H1 (cell line): ENCODE results near the gene TMEM220. TPM values are rescaled to one million over a fixed set of nuclear protein-coding genes. Genes with fewer than 3 reads are reported as not detected.

Experiments
- CTCF ChIA-PET: fragments of 300-600 bp; sonication (Branson Sonifier 250); formaldehyde crosslinking; loops from one replicate; lab custom pipeline; 2021; ENCODE audit not compliant: partially characterized antibody; lab: Charles Lee
- POLR2A ChIA-PET: fragments of 300-600 bp; sonication (Branson Sonifier 250); formaldehyde crosslinking; loops from one replicate; lab custom pipeline; 2021; ENCODE audit warnings: inconsistent platforms; ENCODE audit not compliant: partially characterized antibody; lab: Charles Lee
- DNase-seq, 2 experiments: peaks; one replicate each; pipeline versions ENCODE4 v3.0.0 to v3.0.0-alpha.2; 2010 to 2022; ENCODE audit warnings: low spot score in 2 of 2, low read depth in 1 of 2, mixed read lengths in 1 of 2
- FAIRE-seq: peaks from 2 replicates; lab custom pipeline; 2011; peaks lifted over from hg19 to GRCh38; lab: Jason Lieb, UNC
- H2AFZ ChIP-seq: 2 replicates; pipeline ENCODE4 v1.8.1; 2012; ENCODE audit warnings: low read length, inconsistent platforms
- H2AK5ac ChIP-seq: 2 replicates; pipeline ENCODE4 v1.6.1; 2013; ENCODE audit warnings: low read depth, low read length
- H2BK120ac ChIP-seq: replicated peaks from 2 replicates; pipeline ENCODE3; 2013; ENCODE audit warnings: low read depth, low read length, inconsistent platforms
- H2BK12ac ChIP-seq: 2 replicates; pipeline ENCODE4 v1.6.1; 2013; ENCODE audit warnings: low read depth, low read length
- H2BK15ac ChIP-seq: 2 replicates; pipeline ENCODE4 v1.6.1; 2013; ENCODE audit warnings: low read length
- H2BK20ac ChIP-seq: 2 replicates; pipeline ENCODE4 v1.6.1; 2013; ENCODE audit warnings: low read length
- H2BK5ac ChIP-seq: 2 replicates; pipeline ENCODE4 v1.6.1; 2013; ENCODE audit warnings: low read depth, low read length
- H3K14ac ChIP-seq: 2 replicates; pipeline ENCODE4 v1.6.1; 2013; ENCODE audit warnings: inconsistent platforms; ENCODE audit not compliant: insufficient read length
- H3K18ac ChIP-seq: 2 replicates; pipeline ENCODE4 v1.6.1; 2013; ENCODE audit warnings: low read length; ENCODE audit errors: extremely low read depth
- H3K23ac ChIP-seq: 2 replicates; pipeline ENCODE4 v1.6.1; 2013; ENCODE audit warnings: inconsistent platforms; ENCODE audit not compliant: insufficient read length
- H3K23me2 ChIP-seq: 2 replicates; pipeline ENCODE4 v1.6.1; 2013; ENCODE audit warnings: low read depth, low read length
- H3K27ac ChIP-seq: 2 replicates; pipeline ENCODE4 v1.6.1; 2011; ENCODE audit warnings: low read depth, low read length, inconsistent platforms
- H3K27me3 ChIP-seq, 4 experiments: replicated peaks in 1 of 4; 1 replicate in 1 of 4; 2 replicates in 3 of 4; pipeline versions ENCODE4 v1.6.1 to v1.8.1; 2011 to 2013; ENCODE audit warnings: low read length in 3 of 4, mild to moderate bottlenecking in 3 of 4, inconsistent platforms in 2 of 4, mixed read lengths in 2 of 4, moderate library complexity in 1 of 4; ENCODE audit not compliant: control insufficient read depth in 3 of 4, insufficient read depth in 3 of 4; ENCODE audit errors: extremely low read depth in 1 of 4
- H3K36me3 ChIP-seq, 4 experiments: 2 replicates each; pipeline versions ENCODE4 v1.6.1 to v1.8.1; 2011 to 2013; ENCODE audit warnings: mild to moderate bottlenecking in 4 of 4, low read length in 3 of 4, moderate library complexity in 2 of 4, control low read depth in 1 of 4, inconsistent platforms in 1 of 4; ENCODE audit not compliant: insufficient read depth in 4 of 4, control insufficient read depth in 2 of 4
- H3K4ac ChIP-seq: replicated peaks from 2 replicates; pipeline ENCODE3; 2013; ENCODE audit warnings: low read length, low read depth, mixed read lengths, inconsistent platforms; ENCODE audit not compliant: insufficient read length
- H3K4me1 ChIP-seq, 4 experiments: replicated peaks in 1 of 4; 1 replicate in 1 of 4; 2 replicates in 3 of 4; pipeline versions ENCODE4 v1.6.1 to v1.8.1; 2011 to 2013; ENCODE audit warnings: low read length in 3 of 4, inconsistent platforms in 2 of 4, mixed read lengths in 1 of 4; ENCODE audit not compliant: insufficient read depth in 4 of 4, control insufficient read depth in 3 of 4
- H3K4me2 ChIP-seq, 2 experiments: 2 replicates each; pipeline versions ENCODE4 v1.6.1 to v1.8.1; 2011 to 2013; ENCODE audit warnings: low read depth in 2 of 2, low read length in 2 of 2, control low read depth in 1 of 2, inconsistent platforms in 1 of 2, mild to moderate bottlenecking in 1 of 2; ENCODE audit not compliant: insufficient read depth in 1 of 2
- H3K4me3 ChIP-seq, 4 experiments: fragments of 200-600, 300-600 bp in 1 of 4; sonication (generic), shearing (Covaris generic), sonication (Bioruptor Twin) in 1 of 4; 2 replicates each; pipeline versions ENCODE4 v1.5.1 to v1.8.1; 2011 to 2016; ENCODE audit warnings: low read length in 4 of 4, low read depth in 3 of 4, control low read depth in 2 of 4, inconsistent platforms in 2 of 4, mild to moderate bottlenecking in 2 of 4, mixed read lengths in 1 of 4, moderate library complexity in 1 of 4; ENCODE audit not compliant: insufficient read depth in 2 of 4; ENCODE audit errors: extremely low read depth in 1 of 4
- H3K56ac ChIP-seq: replicated peaks from 2 replicates; pipeline ENCODE3; 2013; ENCODE audit warnings: low read depth, mild to moderate bottlenecking, mixed read lengths, low read length, inconsistent platforms; ENCODE audit not compliant: insufficient read length
- H3K79me1 ChIP-seq: 2 replicates; pipeline ENCODE4 v1.6.1; 2013; ENCODE audit warnings: low read depth, low read length, control low read depth
- H3K79me2 ChIP-seq, 2 experiments: 2 replicates each; pipeline versions ENCODE4 v1.6.1 to v1.8.1; 2012 to 2013; ENCODE audit warnings: low read length in 2 of 2, mild to moderate bottlenecking in 2 of 2, inconsistent platforms in 1 of 2; ENCODE audit not compliant: insufficient read depth in 2 of 2, control insufficient read depth in 1 of 2
- H3K9ac ChIP-seq, 4 experiments: replicated peaks in 1 of 4; 1 replicate in 1 of 4; 2 replicates in 3 of 4; pipeline versions ENCODE4 v1.6.1 to v1.8.1; 2011 to 2013; ENCODE audit warnings: low read depth in 3 of 4, low read length in 3 of 4, control low read depth in 2 of 4, mild to moderate bottlenecking in 2 of 4, moderate library complexity in 2 of 4, inconsistent platforms in 1 of 4; ENCODE audit errors: extremely low read depth in 1 of 4
- H3K9me3 ChIP-seq, 2 experiments: 2 replicates each; pipeline versions ENCODE4 v1.6.1 to v1.8.1; 2012 to 2013; ENCODE audit warnings: mild to moderate bottlenecking in 2 of 2, moderate library complexity in 2 of 2, control low read depth in 1 of 2, inconsistent platforms in 1 of 2, low read depth in 1 of 2, low read length in 1 of 2, mixed read lengths in 1 of 2; ENCODE audit not compliant: insufficient read depth in 2 of 2
- H4K20me1 ChIP-seq, 2 experiments: replicated peaks in 1 of 2; 2 replicates each; pipeline versions ENCODE3 to v1.8.1; 2011 to 2013; ENCODE audit warnings: inconsistent platforms in 2 of 2, low read length in 2 of 2, mild to moderate bottlenecking in 1 of 2; ENCODE audit not compliant: insufficient read depth in 2 of 2, control insufficient read depth in 1 of 2
- H4K5ac ChIP-seq: 2 replicates; pipeline ENCODE4 v1.6.1; 2013; ENCODE audit warnings: low read length, low read depth, mixed read lengths, inconsistent platforms; ENCODE audit not compliant: insufficient read length
- H4K8ac ChIP-seq: 2 replicates; pipeline ENCODE4 v1.8.0; 2013; ENCODE audit warnings: mild to moderate bottlenecking, moderate library complexity, low read length, inconsistent platforms; ENCODE audit not compliant: insufficient read depth; ENCODE audit errors: extremely low read depth
- H4K91ac ChIP-seq: replicated peaks from 2 replicates; pipeline ENCODE3; 2013; ENCODE audit warnings: low read length, mixed read lengths, inconsistent platforms; ENCODE audit not compliant: insufficient read length
- JUND ChIP-seq: IDR thresholded peaks from 2 replicates; pipeline ENCODE4 v1.6.1; 2011; ENCODE audit warnings: mild to moderate bottlenecking, improper control_type of control experiment, low read length
- NANOG ChIP-seq: IDR thresholded peaks from 2 replicates; pipeline ENCODE4 v1.6.1; 2011; ENCODE audit warnings: low read length, low read depth, mild to moderate bottlenecking, inconsistent platforms; ENCODE audit not compliant: insufficient read depth, poor library complexity, severe bottlenecking
- PHF8 ChIP-seq: fragments of 200-600 bp; sonication (generic); conservative IDR thresholded peaks from 2 replicates; pipeline ENCODE4 v1.7.1; 2012; ENCODE audit warnings: low read depth, mild to moderate bottlenecking, inconsistent platforms, low read length, moderate library complexity
- POLR2AphosphoS5 ChIP-seq: IDR thresholded peaks from 2 replicates; pipeline ENCODE4 v1.6.1; 2011; ENCODE audit warnings: low read depth, low read length
- RBBP5 ChIP-seq: IDR thresholded peaks from 2 replicates; pipeline ENCODE4 v1.7.1; 2012; ENCODE audit warnings: low read depth, mild to moderate bottlenecking, inconsistent platforms, low read length, moderate library complexity, borderline replicate concordance
- WGBS, 2 experiments: shearing (Covaris generic) in 1 of 2; methylation state at CpG; one replicate each; pipeline versions ENCODE4 v1.1.6 to v1.1.7; 2013 to 2015; ENCODE audit warnings: low lambda C conversion rate in 2 of 2, mixed read lengths in 2 of 2, inconsistent platforms in 1 of 2, low coverage in 1 of 2, missing lambda C conversion rate in 1 of 2; ENCODE audit not compliant: insufficient replicate concordance in 2 of 2, insufficient coverage in 1 of 2, insufficient read length in 1 of 2; ENCODE audit errors: extremely low coverage in 1 of 2, missing lambda C conversion rate in 1 of 2; 5-methylcytosine and 5-hydroxymethylcytosine counted together
- long read RNA-seq, 2 experiments: library from RNA in 1 of 2; library from capped mRNA in 1 of 2; stranded (forward); transcript quantifications; one replicate each; pipeline ENCODE4 v2.0.0, GENCODE V29; 2021; ENCODE audit warnings: inconsistent platforms in 1 of 2
- polyA minus RNA-seq, 3 experiments: library from RNA; depleted of rRNA, polyadenylated mRNA; stranded (reverse); fragments of >200 nt; gene quantifications; 1 replicate in 2 of 3; 2 replicates in 1 of 3; pipeline ENCODE4 v1.2.3, GENCODE V29; 2011
- polyA plus RNA-seq, 7 experiments: library from polyadenylated mRNA; depleted of rRNA in 3 of 7; stranded (reverse) in 5 of 7; unstranded in 2 of 7; fragments of >200 nt in 5 of 7; fragments of 200-250 nt in 2 of 7; gene quantifications; 1 replicate in 5 of 7; 2 replicates in 1 of 7; 4 replicates in 1 of 7; pipeline versions ENCODE4 v1.2.1 to v1.2.3, GENCODE V29; 2011 to 2013; ENCODE audit warnings: missing spikeins in 2 of 7, mixed read lengths in 2 of 7
- total RNA-seq: library from RNA; stranded (reverse); fragmentation: NEBNext Ultra II Directional; extraction: Animal tissue kit (Norgen Biotek cat#: 25700); gene quantifications from 2 replicates; pipeline ENCODE4 v1.2.1, GENCODE V29; 2021
- TF ChIP-seq, protein P1 (sequence below): IDR thresholded peaks from 2 replicates; pipeline ENCODE4 v1.6.1; 2012; ENCODE audit warnings: inconsistent platforms

Gene TMEM220
- total RNA-seq (3.8 and 4.2 TPM in 2 replicates), polyA plus RNA-seq (2011; rRNA removed) (2.8 and 4.1 TPM in 2 replicates), polyA minus RNA-seq (2011; rRNA and poly(A)+ RNA removed) (5.2 and 5.4 TPM in 2 replicates)
- polyA plus RNA-seq (2011; cell fraction: cytosol; rRNA removed), result 2.7 TPM
- polyA plus RNA-seq (2011; cell fraction: nucleus; rRNA removed), result 1.8 TPM
- 3.6 to 8.5 TPM (median 4.9 TPM) in 4 replicates for polyA plus RNA-seq (2012, experiment 1 of 2)
- polyA plus RNA-seq (2012, experiment 2 of 2), result 1.5 TPM
- 7.0 TPM for polyA plus RNA-seq (2013, experiment 1 of 2)
- polyA plus RNA-seq (2013, experiment 2 of 2), result 6.6 TPM
- 1.5 TPM for polyA minus RNA-seq (2011; cell fraction: cytosol; rRNA and poly(A)+ RNA removed)
- 6.1 TPM for polyA minus RNA-seq (2011; cell fraction: nucleus; rRNA and poly(A)+ RNA removed)
- long read RNA-seq, experiment 1, transcript TMEM220-201 (6 exons, 3,106 nt), result major isoform, 5 of 11 reads
- long read RNA-seq, experiment 1, partial matches to known transcripts, result 1 of 11 reads
- long read RNA-seq, experiment 1, other reads (novel, unspliced or antisense), result 3 of 11 reads
- long read RNA-seq, experiment 2, result 0 reads

DNA sequence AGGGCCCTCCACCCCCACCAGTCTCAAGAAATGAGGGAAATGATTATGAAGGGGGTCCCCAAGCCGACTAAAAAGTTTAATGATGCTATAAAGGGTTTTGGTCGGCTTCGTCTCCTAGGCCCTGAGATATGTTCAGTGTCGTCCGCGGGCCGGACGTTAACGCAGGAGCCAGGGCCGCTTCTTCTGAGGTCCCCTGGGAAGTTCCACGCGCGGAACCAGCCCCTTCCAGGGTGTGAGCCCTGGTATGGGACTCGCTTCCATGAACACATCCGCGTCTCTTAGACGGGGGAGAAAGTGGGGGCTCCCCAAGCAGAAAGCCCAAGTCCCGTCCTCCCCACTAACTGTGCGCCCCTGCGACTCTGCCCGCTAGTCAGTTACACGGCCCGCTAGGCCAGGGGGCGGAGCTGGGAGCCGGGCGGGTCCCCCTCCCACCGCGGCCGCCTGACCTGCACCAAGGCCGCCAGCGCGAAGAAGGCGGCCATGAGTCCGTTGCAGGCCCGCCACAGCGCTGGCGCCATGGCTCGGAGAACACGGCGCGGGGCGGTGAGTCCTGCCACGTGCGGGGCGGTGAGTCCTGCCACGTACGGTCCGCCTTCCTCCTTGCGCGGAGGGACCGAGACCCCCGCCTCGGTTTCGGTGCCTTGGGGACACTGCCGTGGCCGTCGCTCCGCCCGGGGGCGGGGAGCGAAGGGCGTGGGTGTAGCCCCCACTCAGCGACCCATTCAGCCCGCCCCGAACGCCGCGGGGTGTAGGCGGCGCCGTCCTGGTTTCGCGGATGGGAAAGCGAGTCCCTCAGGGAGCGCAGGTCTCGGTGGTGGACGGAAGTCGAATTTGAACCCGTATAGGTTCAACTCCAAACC lies at the start of gene TMEM220:
Gene TMEM220 (minus strand): TSS at position 690 of the 860 bp plus-strand sequence. CDS start 172 bp downstream, at position 518.
- H3K4me1 ChIP-seq, result peaks cover 0 to 10% (median 3%) of the 10 kb centered on the region in 4 experiments; a peak in 6 of 7 replicates
- H3K27ac ChIP-seq, result peak within 1 kb of the TSS; percentile 66; the same call in 1 of the 2 replicates
- H3K9ac ChIP-seq, result peak within 1 kb of the TSS; percentile 24 to 89 (median 71)
- H4K20me1 ChIP-seq, result no peaks in the 10 kb centered on the region
- peak within 1 kb of the TSS; percentile 87 for H4K5ac ChIP-seq
- H2AK5ac ChIP-seq, result no peak within 1 kb of the TSS
- ChIA-PET CTCF (interaction anchor here (0.8 to 1.0 kb wide), 2 partner anchors 111 to 113 kb away, joined by 3 read pairs; no protein-coding TSS in a partner anchor), POLR2A (interaction anchor here (0.6 to 2.4 kb wide), 9 partner anchors 10 to 492 kb away, joined by 3 to 9 read pairs (median 4); partner anchors contain the start of genes ADPRM and SCO1)
- peaks cover 0 to 2% of the 10 kb centered on the region in 2 experiments; a peak in 1 of 4 replicates for H3K9me3 ChIP-seq
- H3K14ac ChIP-seq, result no peak within 1 kb of the TSS
- no peaks in the 10 kb centered on the region for H3K36me3 ChIP-seq
- no peaks in the 10 kb centered on the region for H3K79me1 ChIP-seq
- FAIRE-seq (no peak), DNase-seq (peak; percentile 38 to 87)
- H2BK12ac ChIP-seq, result no peak within 1 kb of the TSS; the same call in none of the 2 replicates
- peak within 1 kb of the TSS; percentile 89 for H3K56ac ChIP-seq
- H2BK120ac ChIP-seq, result no peak within 1 kb of the TSS
- H3K27me3 ChIP-seq, result no peaks in the 10 kb centered on the region
- no peaks in the 10 kb centered on the region for H3K79me2 ChIP-seq
- H4K8ac ChIP-seq, result peak within 1 kb of the TSS; percentile 98; the same call in 1 of the 2 replicates
- H2BK5ac ChIP-seq, result peak within 1 kb of the TSS; percentile 96; the same call in 1 of the 2 replicates
- H3K23ac ChIP-seq, result no peak within 1 kb of the TSS
- peaks cover 2% of the 10 kb centered on the region; the same call in 1 of the 2 replicates for H3K23me2 ChIP-seq
- H3K4ac ChIP-seq, result no peak within 1 kb of the TSS
- peak within 1 kb of the TSS; percentile 99 for H4K91ac ChIP-seq
- peak within 1 kb of the TSS; percentile 53 to 65 for H3K4me2 ChIP-seq
- 6% methylated on average over 65 of the region's 79 CpGs; no CpG with 5 or more reads in 1 of the 2 experiments for WGBS, 2 experiments
- H2BK15ac ChIP-seq, result peak within 1 kb of the TSS; percentile 94; the same call in 1 of the 2 replicates
- H2AFZ ChIP-seq, result peak within 1 kb of the TSS; percentile 64; the same call in 1 of the 2 replicates
- peak within 1 kb of the TSS; percentile 58 to 73 (median 64) for H3K4me3 ChIP-seq
- H3K18ac ChIP-seq, result peak within 1 kb of the TSS; percentile 68; the same call in 1 of the 2 replicates
- no peak within 1 kb of the TSS for H2BK20ac ChIP-seq
- TF ChIP-seq JUND (no peak), RBBP5 (peak; percentile 79; the same call in 1 of the 2 replicates), POLR2AphosphoS5 (peak; percentile 90; the same call in 1 of the 2 replicates), NANOG (no peak), PHF8 (peak; percentile 89)
- TF ChIP-seq, protein P1, sequence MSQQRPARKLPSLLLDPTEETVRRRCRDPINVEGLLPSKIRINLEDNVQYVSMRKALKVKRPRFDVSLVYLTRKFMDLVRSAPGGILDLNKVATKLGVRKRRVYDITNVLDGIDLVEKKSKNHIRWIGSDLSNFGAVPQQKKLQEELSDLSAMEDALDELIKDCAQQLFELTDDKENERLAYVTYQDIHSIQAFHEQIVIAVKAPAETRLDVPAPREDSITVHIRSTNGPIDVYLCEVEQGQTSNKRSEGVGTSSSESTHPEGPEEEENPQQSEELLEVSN, result peak; percentile 73
